H1 (cell line): ENCODE data around the gene FOXO1. TPM values are rescaled to one million over a fixed set of nuclear protein-coding genes. Genes with fewer than 3 reads are reported as not detected.

ENCODE experiments used
- BACH1 ChIP-seq: IDR thresholded peaks from 2 replicates; pipeline ENCODE4 v1.6.1; 2012; ENCODE audit warnings: low read length, improper control_type of control experiment
- NANOG ChIP-seq: IDR thresholded peaks from 2 replicates; pipeline ENCODE4 v1.6.1; 2011; ENCODE audit warnings: low read length, low read depth, mild to moderate bottlenecking, inconsistent platforms; ENCODE audit not compliant: insufficient read depth, poor library complexity, severe bottlenecking
- SIN3A ChIP-seq, 2 experiments: IDR thresholded peaks in 1 of 2; conservative IDR thresholded peaks in 1 of 2; 2 replicates each; pipeline ENCODE4 v1.6.1; 2011 to 2012; ENCODE audit warnings: low read length in 2 of 2, improper control_type of control experiment in 1 of 2, low read depth in 1 of 2, mild to moderate bottlenecking in 1 of 2
- polyA plus RNA-seq, 7 experiments: library from polyadenylated mRNA; depleted of rRNA in 3 of 7; stranded (reverse) in 5 of 7; unstranded in 2 of 7; fragments of >200 nt in 5 of 7; fragments of 200-250 nt in 2 of 7; gene quantifications; 1 replicate in 5 of 7; 2 replicates in 1 of 7; 4 replicates in 1 of 7; pipeline versions ENCODE4 v1.2.1 to v1.2.3, GENCODE V29; 2011 to 2013; ENCODE audit warnings: missing spikeins in 2 of 7, mixed read lengths in 2 of 7
- total RNA-seq: library from RNA; stranded (reverse); fragmentation: NEBNext Ultra II Directional; extraction: Animal tissue kit (Norgen Biotek cat#: 25700); gene quantifications from 2 replicates; pipeline ENCODE4 v1.2.1, GENCODE V29; 2021
- TF ChIP-seq, protein P1 (sequence below): fragments of 300-600 bp; sonication (generic); IDR thresholded peaks from 2 replicates; pipeline ENCODE4 v1.7.1; 2012; ENCODE audit warnings: low read length, moderate library complexity, mild to moderate bottlenecking, inconsistent platforms; ENCODE audit not compliant: insufficient replicate concordance

The FOXO1 gene
- total and polyA plus RNA-seq, 2 of the 8 experiments (the other 6 are each of a cell fraction or from before 2014, with no cell fraction given) = 35.3 to 56.9 TPM

DNA sequence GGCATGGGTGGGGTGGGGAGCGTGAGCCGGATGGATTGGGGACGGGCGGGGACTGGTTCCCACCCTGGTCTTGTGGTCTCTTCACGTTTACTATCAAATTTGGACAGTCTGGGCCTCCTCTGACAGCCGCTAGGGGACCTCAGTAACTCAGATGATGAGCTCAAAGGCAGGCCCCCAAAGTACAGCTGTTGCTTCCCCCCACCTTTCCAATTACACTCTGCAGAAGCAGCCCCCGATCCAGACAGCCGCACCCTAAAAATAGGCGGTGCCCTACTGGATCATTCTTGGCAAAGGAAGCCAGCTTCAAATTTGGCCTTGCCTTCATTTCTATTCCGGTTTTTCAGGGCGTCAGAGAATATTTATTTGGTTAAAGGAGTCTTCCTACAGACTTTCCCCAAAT lies 1.9 kb upstream of the FOXO1 start (continued):
- TF ChIP-seq, protein P1, sequence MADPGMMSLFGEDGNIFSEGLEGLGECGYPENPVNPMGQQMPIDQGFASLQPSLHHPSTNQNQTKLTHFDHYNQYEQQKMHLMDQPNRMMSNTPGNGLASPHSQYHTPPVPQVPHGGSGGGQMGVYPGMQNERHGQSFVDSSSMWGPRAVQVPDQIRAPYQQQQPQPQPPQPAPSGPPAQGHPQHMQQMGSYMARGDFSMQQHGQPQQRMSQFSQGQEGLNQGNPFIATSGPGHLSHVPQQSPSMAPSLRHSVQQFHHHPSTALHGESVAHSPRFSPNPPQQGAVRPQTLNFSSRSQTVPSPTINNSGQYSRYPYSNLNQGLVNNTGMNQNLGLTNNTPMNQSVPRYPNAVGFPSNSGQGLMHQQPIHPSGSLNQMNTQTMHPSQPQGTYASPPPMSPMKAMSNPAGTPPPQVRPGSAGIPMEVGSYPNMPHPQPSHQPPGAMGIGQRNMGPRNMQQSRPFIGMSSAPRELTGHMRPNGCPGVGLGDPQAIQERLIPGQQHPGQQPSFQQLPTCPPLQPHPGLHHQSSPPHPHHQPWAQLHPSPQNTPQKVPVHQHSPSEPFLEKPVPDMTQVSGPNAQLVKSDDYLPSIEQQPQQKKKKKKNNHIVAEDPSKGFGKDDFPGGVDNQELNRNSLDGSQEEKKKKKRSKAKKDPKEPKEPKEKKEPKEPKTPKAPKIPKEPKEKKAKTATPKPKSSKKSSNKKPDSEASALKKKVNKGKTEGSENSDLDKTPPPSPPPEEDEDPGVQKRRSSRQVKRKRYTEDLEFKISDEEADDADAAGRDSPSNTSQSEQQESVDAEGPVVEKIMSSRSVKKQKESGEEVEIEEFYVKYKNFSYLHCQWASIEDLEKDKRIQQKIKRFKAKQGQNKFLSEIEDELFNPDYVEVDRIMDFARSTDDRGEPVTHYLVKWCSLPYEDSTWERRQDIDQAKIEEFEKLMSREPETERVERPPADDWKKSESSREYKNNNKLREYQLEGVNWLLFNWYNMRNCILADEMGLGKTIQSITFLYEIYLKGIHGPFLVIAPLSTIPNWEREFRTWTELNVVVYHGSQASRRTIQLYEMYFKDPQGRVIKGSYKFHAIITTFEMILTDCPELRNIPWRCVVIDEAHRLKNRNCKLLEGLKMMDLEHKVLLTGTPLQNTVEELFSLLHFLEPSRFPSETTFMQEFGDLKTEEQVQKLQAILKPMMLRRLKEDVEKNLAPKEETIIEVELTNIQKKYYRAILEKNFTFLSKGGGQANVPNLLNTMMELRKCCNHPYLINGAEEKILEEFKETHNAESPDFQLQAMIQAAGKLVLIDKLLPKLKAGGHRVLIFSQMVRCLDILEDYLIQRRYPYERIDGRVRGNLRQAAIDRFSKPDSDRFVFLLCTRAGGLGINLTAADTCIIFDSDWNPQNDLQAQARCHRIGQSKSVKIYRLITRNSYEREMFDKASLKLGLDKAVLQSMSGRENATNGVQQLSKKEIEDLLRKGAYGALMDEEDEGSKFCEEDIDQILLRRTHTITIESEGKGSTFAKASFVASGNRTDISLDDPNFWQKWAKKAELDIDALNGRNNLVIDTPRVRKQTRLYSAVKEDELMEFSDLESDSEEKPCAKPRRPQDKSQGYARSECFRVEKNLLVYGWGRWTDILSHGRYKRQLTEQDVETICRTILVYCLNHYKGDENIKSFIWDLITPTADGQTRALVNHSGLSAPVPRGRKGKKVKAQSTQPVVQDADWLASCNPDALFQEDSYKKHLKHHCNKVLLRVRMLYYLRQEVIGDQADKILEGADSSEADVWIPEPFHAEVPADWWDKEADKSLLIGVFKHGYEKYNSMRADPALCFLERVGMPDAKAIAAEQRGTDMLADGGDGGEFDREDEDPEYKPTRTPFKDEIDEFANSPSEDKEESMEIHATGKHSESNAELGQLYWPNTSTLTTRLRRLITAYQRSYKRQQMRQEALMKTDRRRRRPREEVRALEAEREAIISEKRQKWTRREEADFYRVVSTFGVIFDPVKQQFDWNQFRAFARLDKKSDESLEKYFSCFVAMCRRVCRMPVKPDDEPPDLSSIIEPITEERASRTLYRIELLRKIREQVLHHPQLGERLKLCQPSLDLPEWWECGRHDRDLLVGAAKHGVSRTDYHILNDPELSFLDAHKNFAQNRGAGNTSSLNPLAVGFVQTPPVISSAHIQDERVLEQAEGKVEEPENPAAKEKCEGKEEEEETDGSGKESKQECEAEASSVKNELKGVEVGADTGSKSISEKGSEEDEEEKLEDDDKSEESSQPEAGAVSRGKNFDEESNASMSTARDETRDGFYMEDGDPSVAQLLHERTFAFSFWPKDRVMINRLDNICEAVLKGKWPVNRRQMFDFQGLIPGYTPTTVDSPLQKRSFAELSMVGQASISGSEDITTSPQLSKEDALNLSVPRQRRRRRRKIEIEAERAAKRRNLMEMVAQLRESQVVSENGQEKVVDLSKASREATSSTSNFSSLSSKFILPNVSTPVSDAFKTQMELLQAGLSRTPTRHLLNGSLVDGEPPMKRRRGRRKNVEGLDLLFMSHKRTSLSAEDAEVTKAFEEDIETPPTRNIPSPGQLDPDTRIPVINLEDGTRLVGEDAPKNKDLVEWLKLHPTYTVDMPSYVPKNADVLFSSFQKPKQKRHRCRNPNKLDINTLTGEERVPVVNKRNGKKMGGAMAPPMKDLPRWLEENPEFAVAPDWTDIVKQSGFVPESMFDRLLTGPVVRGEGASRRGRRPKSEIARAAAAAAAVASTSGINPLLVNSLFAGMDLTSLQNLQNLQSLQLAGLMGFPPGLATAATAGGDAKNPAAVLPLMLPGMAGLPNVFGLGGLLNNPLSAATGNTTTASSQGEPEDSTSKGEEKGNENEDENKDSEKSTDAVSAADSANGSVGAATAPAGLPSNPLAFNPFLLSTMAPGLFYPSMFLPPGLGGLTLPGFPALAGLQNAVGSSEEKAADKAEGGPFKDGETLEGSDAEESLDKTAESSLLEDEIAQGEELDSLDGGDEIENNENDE = no peak
- TF ChIP-seq NANOG (no peak), SIN3A (conservative IDR thresholded peaks at IDR 0.05 in 1 of 2, IDR thresholded peaks at IDR 0.05 in 1 of 2; ENCODE audit: low read depth in 1 of 2, low read length in 2 of 2) (peak in 1 of 2 experiments; percentile 80; a peak in 2 of 4 replicates), BACH1 (no peak)
